Suprapubic skin (tissue), 4 donors: ENCODE data around the gene MAP2. TPM values are rescaled to one million over a fixed set of nuclear protein-coding genes. Genes with fewer than 3 reads are reported as not detected.

Experiments used
- DNase-seq, 2 donors: peaks; one replicate each; pipeline ENCODE4 v3.0.0-alpha.2; 2019; ENCODE audit warnings: low spot score in 2 of 2
- H3K27ac ChIP-seq: fragments of 200-600 bp; sonication (generic); one replicate; pipeline ENCODE4 v1.5.1; 2019
- H3K27me3 ChIP-seq: fragments of 200-600 bp; sonication (generic); one replicate; pipeline ENCODE4 v1.5.1; 2019
- H3K36me3 ChIP-seq: fragments of 200-600 bp; sonication (generic); one replicate; pipeline ENCODE4 v1.5.1; 2019
- H3K4me1 ChIP-seq: fragments of 200-600 bp; sonication (generic); one replicate; pipeline ENCODE4 v1.5.1; 2019
- H3K4me3 ChIP-seq: fragments of 200-600 bp; sonication (generic); one replicate; pipeline ENCODE4 v1.5.1; 2019; ENCODE audit warnings: mild to moderate bottlenecking
- H3K9me3 ChIP-seq: fragments of 200-600 bp; sonication (generic); one replicate; pipeline ENCODE4 v1.5.1; 2019
- EP300 ChIP-seq: sonication (generic); formaldehyde crosslinking; IDR thresholded peaks from one replicate; pipeline ENCODE4 v1.6.1; 2017; ENCODE audit warnings: antibody characterized with exemption
- POLR2A ChIP-seq, 2 donors: fragments of 450-650 bp; IDR thresholded peaks; one replicate each; pipeline ENCODE4 v1.6.1; 2017; ENCODE audit warnings: antibody characterized with exemption in 2 of 2, mild to moderate bottlenecking in 2 of 2, moderate library complexity in 2 of 2
- POLR2AphosphoS5 ChIP-seq, 3 donors: sonication (generic); formaldehyde crosslinking; IDR thresholded peaks; one replicate each; pipeline ENCODE4 v1.6.1; 2017; ENCODE audit warnings: antibody characterized with exemption in 3 of 3
- WGBS: methylation state at CpG from one replicate; pipeline ENCODE4 v1.1.5; 2018; 5-methylcytosine and 5-hydroxymethylcytosine counted together
- total RNA-seq, 4 donors: library from RNA; depleted of rRNA; stranded (reverse); fragments of >200 nt; gene quantifications; one replicate each; pipeline ENCODE4 v1.1.0, GENCODE V29; 2016
- TF ChIP-seq, protein P1 (sequence below), 2 donors: fragments of 200-600 bp in 1 of 2; fragments of 450-650 bp in 1 of 2; sonication (generic) in 1 of 2; IDR thresholded peaks; one replicate each; pipeline ENCODE4 v1.5.1; 2016 to 2019; ENCODE audit warnings: antibody characterized with exemption in 2 of 2, mild to moderate bottlenecking in 1 of 2, moderate library complexity in 1 of 2

Gene MAP2
- total RNA-seq, 4 donors from 2014 or later: 42.0 to 54.5 (median 47.1) TPM

DNA sequence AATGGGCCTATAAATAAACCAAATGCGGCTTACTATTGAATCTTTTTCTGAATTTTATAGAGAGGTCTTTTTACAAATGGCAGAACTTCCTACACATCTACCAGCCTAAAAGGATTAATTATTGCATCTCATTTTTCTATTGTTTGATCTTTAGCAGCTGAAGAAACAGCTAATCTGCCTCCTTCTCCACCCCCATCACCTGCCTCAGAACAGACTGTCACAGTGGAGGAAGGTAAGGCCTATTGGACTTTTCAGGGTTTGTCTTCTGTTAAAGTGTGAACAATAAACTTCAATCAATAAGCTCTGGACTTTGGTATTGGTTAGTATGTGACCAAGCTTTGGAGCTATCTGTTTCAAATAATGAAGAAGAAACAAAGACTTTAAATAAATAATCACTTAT, 256.7 kb downstream of the MAP2 start:
- no peak for DNase-seq
- 95% methylated on average over 1 of the region's 1 CpG for WGBS
- Histone ChIP-seq H3K9me3 (no peaks in the 10 kb centered on the region), H3K36me3 (no peaks in the 10 kb centered on the region), H3K27ac (no peak overlapping the region), H3K4me3 (no peak overlapping the region), H3K4me1 (no peaks in the 10 kb centered on the region), H3K27me3 (no peaks in the 10 kb centered on the region)
- TF ChIP-seq EP300: no peak
- no peak for TF ChIP-seq POLR2AphosphoS5 (IDR thresholded peaks at IDR 0.05)
- TF ChIP-seq, protein P1, sequence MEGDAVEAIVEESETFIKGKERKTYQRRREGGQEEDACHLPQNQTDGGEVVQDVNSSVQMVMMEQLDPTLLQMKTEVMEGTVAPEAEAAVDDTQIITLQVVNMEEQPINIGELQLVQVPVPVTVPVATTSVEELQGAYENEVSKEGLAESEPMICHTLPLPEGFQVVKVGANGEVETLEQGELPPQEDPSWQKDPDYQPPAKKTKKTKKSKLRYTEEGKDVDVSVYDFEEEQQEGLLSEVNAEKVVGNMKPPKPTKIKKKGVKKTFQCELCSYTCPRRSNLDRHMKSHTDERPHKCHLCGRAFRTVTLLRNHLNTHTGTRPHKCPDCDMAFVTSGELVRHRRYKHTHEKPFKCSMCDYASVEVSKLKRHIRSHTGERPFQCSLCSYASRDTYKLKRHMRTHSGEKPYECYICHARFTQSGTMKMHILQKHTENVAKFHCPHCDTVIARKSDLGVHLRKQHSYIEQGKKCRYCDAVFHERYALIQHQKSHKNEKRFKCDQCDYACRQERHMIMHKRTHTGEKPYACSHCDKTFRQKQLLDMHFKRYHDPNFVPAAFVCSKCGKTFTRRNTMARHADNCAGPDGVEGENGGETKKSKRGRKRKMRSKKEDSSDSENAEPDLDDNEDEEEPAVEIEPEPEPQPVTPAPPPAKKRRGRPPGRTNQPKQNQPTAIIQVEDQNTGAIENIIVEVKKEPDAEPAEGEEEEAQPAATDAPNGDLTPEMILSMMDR (IDR thresholded peaks at IDR 0.05): no peak
- TF ChIP-seq POLR2A (IDR thresholded peaks at IDR 0.05): no peak

DNA sequence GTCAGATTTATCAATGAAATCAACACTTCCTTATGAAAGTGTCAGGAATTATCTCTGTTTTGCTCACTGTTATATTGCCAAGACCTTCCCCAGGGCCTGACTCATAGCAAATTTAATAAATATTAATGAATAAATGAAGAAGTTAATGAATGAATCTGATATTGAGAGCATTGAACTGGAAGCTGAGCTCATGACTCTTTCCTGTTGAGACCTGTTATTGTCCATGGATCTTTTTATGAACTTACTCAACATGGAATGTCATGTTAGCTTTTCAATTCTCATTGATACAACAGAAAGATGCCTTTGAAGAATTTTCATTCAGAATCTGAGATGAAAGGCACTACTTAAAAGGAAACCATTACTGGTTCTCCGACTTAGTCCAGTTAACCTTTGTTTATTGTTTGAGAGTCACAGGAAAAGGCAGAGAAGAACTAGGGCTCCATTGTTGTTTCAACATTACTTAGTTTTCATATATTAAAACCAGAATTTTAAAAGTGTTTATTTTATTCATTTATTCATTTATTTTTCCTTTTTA, 257.4 kb downstream of the MAP2 start:
- TF ChIP-seq EP300: no peak
- no peak for TF ChIP-seq POLR2A (IDR thresholded peaks at IDR 0.05)
- TF ChIP-seq, protein P1 (IDR thresholded peaks at IDR 0.05): no peak
- TF ChIP-seq POLR2AphosphoS5 (IDR thresholded peaks at IDR 0.05): no peak
- Histone ChIP-seq H3K4me3 (no peak overlapping the region), H3K27ac (no peak overlapping the region), H3K9me3 (no peaks in the 10 kb centered on the region), H3K36me3 (no peaks in the 10 kb centered on the region), H3K4me1 (no peaks in the 10 kb centered on the region), H3K27me3 (no peaks in the 10 kb centered on the region)
- 48% methylated on average over 1 of the region's 1 CpG for WGBS
- no peak for DNase-seq

DNA sequence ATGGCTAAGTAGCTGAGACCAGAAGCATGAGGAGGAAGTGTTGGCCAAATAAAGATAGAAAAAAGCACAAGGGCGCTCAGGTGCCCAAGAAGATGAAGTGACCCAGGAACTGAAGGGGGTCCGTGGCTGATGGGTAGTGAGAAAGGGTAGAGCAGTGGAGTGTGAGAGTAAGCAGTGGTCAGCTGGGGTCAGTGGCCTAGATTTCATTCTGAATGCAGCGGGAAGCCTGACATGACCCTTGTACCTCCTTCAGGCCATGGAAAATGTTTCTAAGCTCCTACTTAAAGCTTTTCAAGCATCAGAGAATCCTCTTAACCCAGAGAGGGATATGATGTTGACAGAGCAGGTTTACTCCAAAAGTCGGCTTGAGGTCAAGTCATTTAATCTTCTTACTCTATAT, 258.8 kb downstream of the MAP2 start:
- Histone ChIP-seq H3K27me3 (no peaks in the 10 kb centered on the region), H3K9me3 (no peaks in the 10 kb centered on the region), H3K36me3 (no peaks in the 10 kb centered on the region), H3K4me1 (no peaks in the 10 kb centered on the region), H3K4me3 (no peak overlapping the region), H3K27ac (no peak overlapping the region)
- TF ChIP-seq POLR2AphosphoS5 (IDR thresholded peaks at IDR 0.05): no peak
- TF ChIP-seq EP300: no peak
- no peak for TF ChIP-seq POLR2A (IDR thresholded peaks at IDR 0.05)
- TF ChIP-seq, protein P1 (IDR thresholded peaks at IDR 0.05): no peak
- DNase-seq: no peak
- WGBS: 92% methylated on average over 4 of the region's 4 CpGs

DNA sequence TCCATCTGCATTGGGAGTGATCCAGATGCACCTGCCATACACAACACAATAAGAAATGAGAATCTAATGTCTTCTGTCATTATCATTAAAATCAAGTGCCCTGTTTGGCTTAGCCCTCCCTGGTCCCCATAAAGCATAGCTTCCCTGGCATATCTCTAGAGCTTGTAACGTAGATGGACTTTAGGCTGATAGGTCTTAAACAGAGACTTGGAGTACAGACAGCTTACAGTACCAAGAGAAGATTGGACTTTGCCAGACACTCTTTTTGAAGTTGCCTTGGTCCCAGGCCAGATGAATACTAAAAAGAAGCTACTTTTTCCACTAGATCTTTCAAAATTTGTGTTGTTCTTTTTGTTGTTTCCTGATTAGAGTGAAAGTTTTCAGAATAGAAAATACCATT, 261.5 kb downstream of the MAP2 start:
- Histone ChIP-seq H3K9me3 (no peaks in the 10 kb centered on the region), H3K27me3 (no peaks in the 10 kb centered on the region), H3K4me3 (no peak overlapping the region), H3K36me3 (no peaks in the 10 kb centered on the region), H3K27ac (no peak overlapping the region), H3K4me1 (no peaks in the 10 kb centered on the region)
- WGBS: 62% methylated on average over 1 of the region's 1 CpG
- TF ChIP-seq, protein P1 (IDR thresholded peaks at IDR 0.05): no peak
- TF ChIP-seq EP300: no peak
- TF ChIP-seq POLR2A (IDR thresholded peaks at IDR 0.05): no peak
- no peak for TF ChIP-seq POLR2AphosphoS5 (IDR thresholded peaks at IDR 0.05)
- no peak for DNase-seq

DNA sequence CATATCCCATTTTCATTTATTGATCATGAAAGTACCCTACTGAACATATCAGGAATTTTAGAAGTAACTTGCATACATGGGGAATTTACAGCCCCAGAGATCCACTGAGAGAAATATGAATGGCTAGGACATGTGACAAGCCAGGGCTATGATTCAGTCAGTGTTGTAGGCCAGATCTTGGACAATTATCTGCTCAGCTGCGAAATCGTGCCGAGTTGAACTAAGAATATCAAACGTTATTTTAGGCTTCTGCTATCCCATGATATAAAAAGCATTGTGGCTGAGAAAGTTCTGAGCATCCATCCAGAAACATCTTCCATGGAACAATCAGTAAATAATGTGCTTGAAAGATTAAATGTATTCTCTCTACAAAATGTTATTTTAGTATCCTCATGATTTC, 262.1 kb downstream of the MAP2 start:
- 72% methylated on average over 4 of the region's 4 CpGs for WGBS
- Histone ChIP-seq H3K4me1 (no peaks in the 10 kb centered on the region), H3K9me3 (no peaks in the 10 kb centered on the region), H3K4me3 (no peak overlapping the region), H3K27ac (no peak overlapping the region), H3K36me3 (no peaks in the 10 kb centered on the region), H3K27me3 (no peaks in the 10 kb centered on the region)
- TF ChIP-seq, protein P1 (IDR thresholded peaks at IDR 0.05): no peak
- no peak for TF ChIP-seq POLR2AphosphoS5 (IDR thresholded peaks at IDR 0.05)
- no peak for TF ChIP-seq EP300
- TF ChIP-seq POLR2A (IDR thresholded peaks at IDR 0.05): no peak
- no peak for DNase-seq
